Effector memory CD8-positive, alpha-beta T cell (primary cell): ENCODE measurements around the gene DHODH.
"Not testable (repeated sequence)": the region's sequence is repeated elsewhere in the genome, so short reads cannot be mapped to it uniquely, and the experiment has no call there.

Experiments used
- ATAC-seq: fragments of 150-1000 bp; cut with Tn5 transposase; replicated peaks from 2 replicates; pipeline ENCODE4 v1.10.0; 2021; ENCODE audit warnings: mild to moderate bottlenecking, moderate library complexity
- DNase-seq, 3 experiments: peaks; one replicate each; pipeline ENCODE4 v3.0.0; 2021
- H3K27ac Mint-ChIP-seq, 2 donors: one replicate each; pipeline ENCODE4 v1.8.0; 2022; ENCODE audit warnings: mild to moderate bottlenecking in 2 of 2, mixed read lengths in 2 of 2, moderate library complexity in 2 of 2
- H3K27me3 Mint-ChIP-seq, 2 donors: one replicate each; pipeline ENCODE4 v1.8.0; 2022; ENCODE audit warnings: mixed read lengths in 2 of 2
- H3K36me3 Mint-ChIP-seq: one replicate; pipeline ENCODE4 v1.8.0; 2022; ENCODE audit warnings: mild to moderate bottlenecking, moderate library complexity, mixed read lengths; ENCODE audit not compliant: insufficient read depth
- H3K4me1 Mint-ChIP-seq, 2 donors: one replicate each; pipeline ENCODE4 v1.8.0; 2022; ENCODE audit warnings: low read depth in 2 of 2, mixed read lengths in 2 of 2
- H3K4me3 Mint-ChIP-seq, 2 donors: one replicate each; pipeline ENCODE4 v1.8.0; 2022; ENCODE audit warnings: mild to moderate bottlenecking in 2 of 2, mixed read lengths in 2 of 2, moderate library complexity in 2 of 2
- H3K9me3 Mint-ChIP-seq, 2 donors: one replicate each; pipeline ENCODE4 v1.8.0; 2022; ENCODE audit warnings: mixed read lengths in 2 of 2

The DHODH gene

DNA sequence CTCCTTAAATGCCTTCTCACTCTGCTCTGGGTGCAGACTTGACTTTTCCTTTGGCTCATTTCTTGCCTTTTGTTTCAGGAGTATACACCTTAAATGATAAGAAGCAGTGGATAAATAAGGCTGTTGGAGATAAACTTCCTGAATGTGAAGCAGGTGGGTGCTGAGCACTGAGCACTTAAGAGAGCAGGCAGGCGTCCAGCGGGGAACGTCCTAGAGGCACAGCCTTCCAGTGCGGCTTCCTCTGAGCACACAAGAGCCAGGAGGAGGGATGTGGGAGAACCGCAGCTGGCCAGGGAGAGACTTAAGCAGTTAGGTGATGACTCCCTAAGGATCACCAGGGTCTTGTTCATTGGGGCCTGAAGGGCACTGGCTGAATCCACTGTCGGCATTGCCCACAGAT lies 66.5 kb downstream of the DHODH start:
- not testable (repeated sequence) for H3K27ac Mint-ChIP-seq, H3K9me3 Mint-ChIP-seq, ATAC-seq

More for the DNA sequence above, 66.5 kb downstream of the DHODH start:
- not testable (repeated sequence) for H3K4me3 Mint-ChIP-seq, H3K36me3 Mint-ChIP-seq, H3K4me1 Mint-ChIP-seq, DNase-seq, H3K27me3 Mint-ChIP-seq
